Stimulated activated naive CD4-positive, alpha-beta T cell (primary cell): ENCODE measurements around the gene S100Z.
"Not testable (repeated sequence)": the region's sequence is repeated elsewhere in the genome, so short reads cannot be mapped to it uniquely, and the experiment has no call there.

Experiments
- DNase-seq, 6 experiments: peaks; one replicate each; lab custom pipeline; 2025; lab: John Stamatoyannopoulos, UW

Gene S100Z

GRCh38 chr5:76849419-76850291, at the start of gene S100Z:
TSS of gene S100Z (plus strand) at chr5:76850014. CDS start at chr5:76875360, 25,346 bp downstream.
- DNase-seq: peak in 3 of 6 experiments; percentile 14 to 34 (median 28)

GRCh38 chr5:76800579-76800978, 49.2 kb upstream of the S100Z start:
- no peak for DNase-seq

GRCh38 chr5:76801159-76801802, 48.5 kb upstream of the S100Z start:
- no peak for DNase-seq

- no peak for DNase-seq
These were observed 48.0 kb upstream of the S100Z start for GRCh38 chr5:76801803-76802195.

GRCh38 chr5:76804266-76804665, 45.5 kb upstream of the S100Z start:
- no peak for DNase-seq

- no peak for DNase-seq
These were observed 43.9 kb upstream of the S100Z start for GRCh38 chr5:76805821-76806505.

GRCh38 chr5:76807296-76807695, 42.5 kb upstream of the S100Z start:
- DNase-seq: no peak

- no peak for DNase-seq
These were observed 41.6 kb upstream of the S100Z start for GRCh38 chr5:76808141-76808691.

- no peak for DNase-seq
These were observed 40.7 kb upstream of the S100Z start for GRCh38 chr5:76809141-76809540.

- DNase-seq: no peak
These were observed 39.6 kb upstream of the S100Z start for GRCh38 chr5:76810236-76810635.

GRCh38 chr5:76811214-76811613, 38.6 kb upstream of the S100Z start:
- no peak for DNase-seq

- DNase-seq: not testable (repeated sequence)
These were observed 37.6 kb upstream of the S100Z start for GRCh38 chr5:76812209-76812608.

GRCh38 chr5:76813982-76814562, 35.7 kb upstream of the S100Z start:
- no peak for DNase-seq

- DNase-seq: no peak
These were observed 33.5 kb upstream of the S100Z start for GRCh38 chr5:76816110-76816831.

GRCh38 chr5:76818844-76819831, 30.7 kb upstream of the S100Z start, which contains the start of gene F2RL1:
TSS of gene F2RL1 (plus strand) at chr5:76819030. CDS start at chr5:76819183, 153 bp downstream.
- DNase-seq: peak; percentile 6 to 50 (median 38)

- DNase-seq: peak in 1 of 6 experiments; percentile 14
These were observed 29.8 kb upstream of the S100Z start for GRCh38 chr5:76819851-76820525.

- no peak for DNase-seq
These were observed 29.3 kb upstream of the S100Z start for GRCh38 chr5:76820526-76820890.

GRCh38 chr5:76821136-76821535, 28.7 kb upstream of the S100Z start:
- no peak for DNase-seq

- not testable (repeated sequence) for DNase-seq
These were observed 27.6 kb upstream of the S100Z start for GRCh38 chr5:76822105-76822731.
